Measurements from ENCODE around the gene PAX4. TPM values are rescaled to one million over a fixed set of nuclear protein-coding genes. Genes with fewer than 3 reads are reported as not detected.

PAX4 gene
- total RNA-seq, 1 experiment from 2014 or later = not detected

- Histone ChIP-seq H3K79me1 (ENCODE audit: insufficient read depth, low read depth, low read length, poor library complexity, severe bottlenecking) (peaks cover 6% of the 10 kb centered on the region), H3K4ac (ENCODE audit: low read depth, low read length) (no peak overlapping the region), H3K4me1 (ENCODE audit: insufficient read depth, low read length) (peaks cover 2% of the 10 kb centered on the region; the same call in 1 of the 2 replicates), H2BK120ac (ENCODE audit: low read depth, low read length, poor library complexity, severe bottlenecking) (no peak overlapping the region), H3K23me2 (ENCODE audit: insufficient read length, low read depth, low read length, poor library complexity, severe bottlenecking) (peaks cover 18% of the 10 kb centered on the region), H4K5ac (ENCODE audit: insufficient read length, low read depth, low read length) (no peak overlapping the region), H2AK5ac (ENCODE audit: insufficient read length, low read length) (no peak overlapping the region), H3K18ac (ENCODE audit: insufficient read length, low read depth, low read length) (no peak overlapping the region), H4K20me1 (ENCODE audit: control insufficient read depth, insufficient read depth, insufficient read length) (no peaks in the 10 kb centered on the region), H3K9ac (ENCODE audit: extremely low read depth, insufficient read length, low read length) (peak overlapping the region; percentile 23), H2AFZ (ENCODE audit: low read length) (no peak overlapping the region), H3K23ac (ENCODE audit: insufficient read length, low read depth, low read length) (no peak overlapping the region), H2BK20ac (ENCODE audit: low read depth, low read length, poor library complexity, severe bottlenecking) (no peak overlapping the region), H4K8ac (replicated peaks; ENCODE audit: insufficient read length, low read depth, low read length) (no peak overlapping the region), H2BK5ac (ENCODE audit: insufficient read length, low read length) (no peak overlapping the region), H3K4me2 (ENCODE audit: insufficient read depth, insufficient read length, low read length) (peak overlapping the region; percentile 36), H3T11ph (ENCODE audit: low read length) (no peak overlapping the region), H2BK12ac (ENCODE audit: insufficient read length, low read depth, low read length) (no peak overlapping the region), H3K56ac (ENCODE audit: insufficient read length, low read depth, low read length) (no peak overlapping the region), H3K27me3 (ENCODE audit: insufficient read depth, low read length) (peaks cover 7% of the 10 kb centered on the region; the same call in 1 of the 2 replicates), H3K27ac (ENCODE audit: insufficient read length, low read depth, low read length) (no peak overlapping the region), H3K79me2 (ENCODE audit: insufficient read depth, low read length) (no peaks in the 10 kb centered on the region), H2BK15ac (ENCODE audit: low read depth, low read length) (no peak overlapping the region), H3K14ac (ENCODE audit: insufficient read depth, low read length) (peak overlapping the region; percentile 15; the same call in 1 of the 2 replicates), H3K9me3 (ENCODE audit: control insufficient read depth, low read depth, low read length) (no peaks in the 10 kb centered on the region), H4K91ac (ENCODE audit: insufficient read length, low read depth, low read length) (no peak overlapping the region)
- peak overlapping the region; percentile 94 to 100 for H3K4me3 Mint-ChIP-seq
- no peaks in the 10 kb centered on the region for H3K9me3 Mint-ChIP-seq
- peak; percentile 85 for DNase-seq
- WGBS (ENCODE audit: extremely low coverage, insufficient read length, low lambda C conversion rate) = no CpG with 5 or more reads among the region's 43 CpGs
- H3K4me1 Mint-ChIP-seq = peaks cover 16 to 28% of the 10 kb centered on the region in 2 experiments
- H3K27ac Mint-ChIP-seq = peak overlapping the region; percentile 95 to 98 (median 98)
- peaks cover 24% of the 10 kb centered on the region for H3K27me3 Mint-ChIP-seq (ENCODE audit: low read depth)
- peak; percentile 69 for TF ChIP-seq CTCF (conservative IDR thresholded peaks at IDR 0.05)
- peaks cover 24 to 33% (median 26%) of the 10 kb centered on the region in 3 experiments for H3K36me3 Mint-ChIP-seq (ENCODE audit: insufficient read depth in 1 of 3, low read depth in 3 of 3)
Measured at GRCh38 chr7:127588697-127589482, 29.1 kb downstream of the PAX4 start.
